GM12864 (cell line): ENCODE results near the gene CTCF.

Experiments
- DNase-seq: peaks from one replicate; pipeline ENCODE4 v3.0.0-alpha.2; 2011; ENCODE audit warnings: low read depth
- H3K4me3 ChIP-seq: 2 replicates; pipeline ENCODE4 v1.5.1; 2011; ENCODE audit warnings: mild to moderate bottlenecking, low read depth, low read length, control low read depth
- CTCF ChIP-seq: IDR thresholded peaks from 2 replicates; pipeline ENCODE4 v1.5.1; 2011; ENCODE audit warnings: low read depth, mild to moderate bottlenecking, moderate library complexity, low read length, control low read depth, inconsistent platforms; ENCODE audit errors: missing control alignments

Gene CTCF

GRCh38 chr16:67632415-67633172, 70.3 kb downstream of the CTCF start:
- no peak for TF ChIP-seq CTCF
- no peak for DNase-seq

GRCh38 chr16:67636713-67637112, 74.4 kb downstream of the CTCF start:
- no peak for DNase-seq
- no peak for TF ChIP-seq CTCF
- no peak overlapping the region for H3K4me3 ChIP-seq

More at GRCh38 chr16:67632415-67633172, 70.3 kb downstream of the CTCF start:
- H3K4me3 ChIP-seq = no peak overlapping the region

- TF ChIP-seq CTCF = no peak
- H3K4me3 ChIP-seq = no peak overlapping the region
- no peak for DNase-seq
These were observed 75.3 kb downstream of the CTCF start for GRCh38 chr16:67637625-67638024.

GRCh38 chr16:67641779-67642708, 79.7 kb downstream of the CTCF start:
- H3K4me3 ChIP-seq = no peak overlapping the region
- TF ChIP-seq CTCF = no peak
- no peak for DNase-seq

- no peak overlapping the region for H3K4me3 ChIP-seq
These were observed 81.7 kb downstream of the CTCF start for GRCh38 chr16:67644038-67644437.

More at GRCh38 chr16:67644038-67644437, 81.7 kb downstream of the CTCF start:
- DNase-seq = no peak
- TF ChIP-seq CTCF = no peak
